Glomerular endothelial cell (primary cell): ENCODE data around the gene RAPGEF1. TPM values are rescaled to one million over a fixed set of nuclear protein-coding genes. Genes with fewer than 3 reads are reported as not detected.
"Not testable (repeated sequence)": the region's sequence is repeated elsewhere in the genome, so short reads cannot be mapped to it uniquely, and the experiment has no call there.

Source experiments
- DNase-seq: peaks from one replicate; pipeline ENCODE4 v3.0.0-alpha.2; 2011; ENCODE audit warnings: low read depth, low spot score; ENCODE audit errors: extremely low read depth
- total RNA-seq: library from RNA; depleted of rRNA; stranded (reverse); fragments of >200 nt; gene quantifications from 2 replicates; pipeline ENCODE4 v1.2.3, GENCODE V29; 2015

The RAPGEF1 gene
- total RNA-seq, 1 donor from 2014 or later, result 102 TPM

DNA sequence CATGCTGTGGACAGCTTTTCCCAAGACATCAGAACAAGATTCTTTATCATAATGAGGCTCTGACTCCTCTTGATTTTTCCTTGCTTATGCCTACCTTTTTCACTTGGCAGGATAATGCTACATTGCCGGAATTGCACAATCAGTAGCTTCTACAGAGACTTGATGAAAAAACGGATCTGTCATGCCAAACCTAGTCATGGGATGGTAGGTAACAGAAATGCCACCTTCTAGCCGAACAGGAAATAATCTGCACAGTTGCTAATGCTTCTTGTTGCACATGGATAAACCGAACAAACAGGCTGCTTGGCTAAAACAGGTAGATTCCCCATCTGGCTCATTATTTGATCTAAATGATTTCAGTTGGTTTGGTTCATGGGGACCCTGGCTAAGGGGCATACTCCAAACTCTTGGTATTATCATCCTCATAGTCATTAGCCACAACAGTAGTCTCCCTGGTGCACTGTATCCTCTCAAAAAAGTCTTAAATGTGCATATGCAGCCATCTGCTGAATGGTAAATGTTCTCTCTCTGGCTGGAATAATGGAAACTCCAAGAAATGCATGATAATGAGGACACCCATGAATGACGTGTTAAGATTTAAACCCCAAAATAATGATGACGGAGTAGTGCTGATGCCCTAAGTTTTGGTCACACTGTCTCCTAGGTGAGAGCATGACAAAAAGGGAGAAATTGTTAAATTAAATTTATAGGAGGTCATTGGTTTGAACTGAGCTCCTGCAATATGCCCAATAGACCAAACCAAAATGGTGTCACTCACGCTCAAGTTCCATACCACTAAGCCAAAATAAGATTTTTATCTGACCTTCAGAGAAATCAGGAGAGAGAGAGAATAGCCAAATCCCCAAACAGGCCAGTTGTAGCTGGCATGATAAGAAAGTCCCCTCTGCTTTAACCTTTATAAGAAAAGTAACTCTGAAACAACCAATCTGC lies 47.0 kb downstream of the RAPGEF1 start:
- no peak for DNase-seq

DNA sequence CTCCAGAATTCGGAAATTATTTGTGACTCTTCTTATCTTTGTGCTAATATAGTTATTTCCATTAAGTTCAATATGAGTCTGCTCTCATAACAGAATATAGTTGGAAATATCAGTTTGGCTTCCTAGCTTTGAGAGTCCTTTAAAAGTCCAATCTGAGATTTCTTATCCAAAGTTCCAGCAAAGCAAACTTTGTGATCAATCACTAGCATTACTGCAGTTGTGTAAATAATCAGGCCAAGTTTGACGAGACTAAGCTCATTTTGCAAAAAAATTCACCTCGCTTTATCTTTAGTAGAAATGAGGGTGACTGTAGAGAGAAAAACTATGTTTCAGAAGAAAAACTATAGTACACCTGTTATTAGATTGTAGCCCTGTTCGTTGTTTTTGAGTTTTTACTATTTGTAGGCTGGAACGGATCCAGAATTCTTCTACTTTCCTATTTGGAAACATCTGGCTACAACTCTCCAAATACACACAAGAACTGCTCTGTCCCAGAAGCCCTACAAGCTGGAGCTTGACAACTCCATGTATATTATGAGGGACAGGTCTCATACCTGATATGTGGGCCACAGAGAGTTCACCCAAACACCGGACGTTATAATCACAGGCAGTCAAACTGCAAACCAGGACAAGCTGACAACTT lies 47.8 kb downstream of the RAPGEF1 start:
- DNase-seq, result no peak

DNA sequence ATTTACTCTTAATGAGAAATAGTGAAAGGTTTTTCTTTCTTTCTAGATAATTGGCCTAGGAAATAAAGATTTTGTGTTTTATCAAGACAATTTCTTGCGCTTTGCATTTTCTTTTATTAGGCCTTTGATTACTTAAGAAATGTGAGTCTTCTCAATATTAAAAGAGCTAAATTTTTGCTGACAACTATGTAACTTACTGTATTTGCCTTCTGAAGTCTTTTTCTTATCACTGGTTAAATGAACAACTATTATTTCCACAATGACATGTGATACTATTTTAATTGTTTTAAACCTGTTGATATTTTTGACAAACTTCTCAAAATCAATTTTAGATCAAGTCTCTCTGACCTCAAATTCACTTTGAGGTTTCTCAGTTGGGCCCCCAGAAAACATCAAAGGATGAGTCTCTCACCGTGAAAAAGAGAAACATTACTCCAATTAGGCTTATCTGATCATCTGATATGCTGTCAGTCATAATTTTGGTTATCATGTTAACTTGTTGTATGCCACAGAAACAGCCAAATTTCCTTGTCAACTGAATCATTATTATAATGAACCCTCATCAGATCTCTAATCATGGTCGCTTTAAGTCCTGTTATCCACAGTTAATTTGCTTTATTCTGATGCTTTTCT lies 48.8 kb downstream of the RAPGEF1 start:
- no peak for DNase-seq

DNA sequence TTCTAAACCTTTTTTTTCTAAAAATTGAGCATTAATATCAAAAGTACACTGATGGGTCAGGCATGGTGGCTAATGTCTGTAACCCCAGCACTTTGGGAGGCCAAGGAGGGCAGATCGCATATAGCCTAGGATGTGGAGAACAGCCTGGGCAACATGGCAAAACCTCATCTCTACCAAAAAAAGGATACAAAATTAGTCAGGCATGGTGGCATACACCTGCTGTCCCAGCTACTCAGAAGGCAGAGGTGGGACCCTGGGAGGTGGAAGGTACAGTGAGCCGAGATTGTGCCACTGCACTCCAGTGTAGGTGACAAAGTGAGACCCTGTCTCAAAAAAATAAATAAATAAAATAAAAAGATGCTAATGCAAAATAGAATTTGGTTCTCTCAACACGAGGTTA lies 49.4 kb downstream of the RAPGEF1 start:
- DNase-seq, result no peak

- DNase-seq, result no peak
Observed at GRCh38 chr9:131688377-131688776, 51.5 kb downstream of the RAPGEF1 start.

- DNase-seq, result no peak
Observed at GRCh38 chr9:131685753-131686706, 53.8 kb downstream of the RAPGEF1 start.

GRCh38 chr9:131683094-131683493 lies 56.8 kb downstream of the RAPGEF1 start:
- DNase-seq, result not testable (repeated sequence)

DNA sequence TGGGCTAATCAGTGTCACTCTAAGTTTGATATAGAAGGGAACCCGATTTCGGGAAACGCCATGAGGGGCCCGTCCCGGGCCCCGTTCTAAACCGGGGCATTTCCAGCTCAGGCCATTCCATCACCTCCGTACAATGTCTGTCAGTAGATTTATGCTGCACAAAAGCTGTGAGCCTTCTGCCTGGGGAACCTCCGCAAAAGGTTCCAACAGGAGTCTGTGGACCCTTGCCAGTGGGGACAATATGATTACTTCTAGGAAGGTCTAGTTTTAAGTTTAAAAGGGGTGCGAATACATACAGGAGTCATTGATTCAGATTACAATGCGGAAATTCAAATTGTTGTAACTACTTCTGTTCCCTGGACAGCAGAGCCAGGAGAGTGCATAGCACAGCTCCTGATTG lies 57.6 kb downstream of the RAPGEF1 start:
- DNase-seq, result no peak

DNA sequence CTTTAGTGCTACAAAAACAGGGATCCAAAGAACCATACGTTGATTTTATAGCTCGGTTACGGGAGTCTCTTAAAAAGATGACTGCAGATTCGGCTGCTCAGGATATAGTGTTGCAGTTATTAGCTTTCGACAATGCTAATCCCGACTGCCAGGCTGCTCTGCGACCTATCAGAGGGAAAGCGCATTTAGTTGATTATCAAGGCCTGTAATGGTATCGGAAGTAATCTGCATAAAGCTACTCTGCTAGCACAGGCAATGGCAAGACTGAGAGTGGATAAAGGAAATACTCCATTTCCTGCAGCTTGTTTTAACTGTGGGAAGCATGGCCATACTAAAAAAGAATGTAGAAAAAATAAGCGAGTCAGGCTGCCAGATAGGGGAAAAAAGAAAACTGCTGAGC lies 58.0 kb downstream of the RAPGEF1 start:
- not testable (repeated sequence) for DNase-seq

DNA sequence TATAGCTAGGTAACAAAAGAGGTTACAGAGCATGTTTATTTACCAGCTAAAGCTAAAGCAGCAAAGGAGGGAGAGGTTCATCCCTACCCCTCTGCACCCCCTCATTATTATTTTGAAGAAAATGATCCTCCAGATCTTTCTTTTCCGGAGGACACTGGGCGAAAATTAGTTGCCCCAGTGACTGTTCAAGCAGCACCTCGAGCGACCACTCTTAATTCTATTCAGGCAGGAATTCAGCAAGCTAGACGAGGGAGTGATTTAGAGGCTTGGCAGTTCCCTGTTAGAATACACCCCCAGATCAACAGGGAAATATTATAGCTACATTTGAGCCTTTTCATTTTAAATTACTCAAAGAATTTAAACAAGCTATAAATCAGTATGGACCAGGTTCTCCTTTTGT lies 58.8 kb downstream of the RAPGEF1 start:
- not testable (repeated sequence) for DNase-seq

DNA sequence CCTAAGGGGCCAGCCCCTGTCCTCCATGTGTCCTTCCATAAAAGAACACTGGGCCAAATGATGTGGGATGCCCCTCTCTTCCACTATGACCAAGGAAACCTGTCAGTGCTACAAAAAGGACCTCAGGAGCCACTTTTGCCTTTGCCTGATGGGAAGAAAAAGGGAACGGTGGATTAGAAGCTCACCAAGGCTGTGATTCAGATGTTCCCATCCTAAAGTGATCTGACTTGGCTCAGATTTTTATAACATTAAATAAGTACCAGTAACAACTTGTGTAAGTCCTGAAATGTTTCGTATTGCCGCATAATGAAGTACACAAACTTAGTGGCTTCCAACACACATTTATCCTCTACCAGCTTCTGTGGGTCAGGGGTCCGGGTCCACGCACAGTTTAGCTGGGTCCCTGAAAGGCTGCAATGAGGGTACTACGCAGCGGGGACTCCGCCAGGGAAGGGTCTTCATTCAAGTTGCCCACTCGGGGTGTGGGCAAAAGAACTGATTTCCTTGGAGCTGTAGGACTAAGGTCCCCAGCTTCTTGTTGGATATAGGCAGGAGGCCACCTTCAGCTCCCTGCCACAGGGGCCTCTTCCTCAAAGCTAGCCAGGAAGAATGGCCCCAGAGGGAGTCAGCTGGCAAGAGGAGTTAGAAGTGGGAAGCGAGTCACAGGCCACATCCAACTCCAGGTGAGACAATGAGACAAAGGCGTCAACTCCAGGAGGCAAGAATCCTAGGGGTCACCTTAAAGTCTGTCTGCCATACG lies 60.4 kb downstream of the RAPGEF1 start:
- DNase-seq, result no peak

DNA sequence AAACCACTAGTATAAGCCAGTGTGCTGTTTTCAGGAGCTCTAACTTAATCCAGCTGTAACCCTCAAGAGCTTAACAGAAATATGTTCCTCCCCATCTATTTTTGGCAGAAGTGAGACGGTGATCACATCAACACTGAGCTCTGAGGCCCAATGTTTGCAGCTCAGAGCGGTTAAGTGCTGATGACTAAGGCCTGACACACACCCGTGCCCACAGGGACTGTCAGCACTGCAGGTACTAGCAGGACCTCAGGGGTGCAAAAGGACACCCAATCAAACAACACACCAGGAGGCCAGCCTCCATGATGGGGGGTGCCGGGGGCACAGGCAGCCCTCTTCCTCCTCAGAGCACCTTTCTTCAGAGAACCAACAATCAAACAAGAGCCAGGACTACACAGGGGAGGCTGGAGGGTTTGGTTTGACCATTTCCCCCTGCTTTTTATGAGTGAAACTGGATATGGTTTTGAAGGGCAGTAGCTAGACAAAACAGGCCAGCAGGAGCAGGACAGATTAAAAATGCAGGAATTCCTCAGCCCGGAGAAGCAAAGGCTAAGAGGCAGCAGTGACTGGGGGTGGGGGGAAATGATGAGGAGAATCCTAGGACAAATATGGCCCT lies 61.3 kb downstream of the RAPGEF1 start:
- no peak for DNase-seq

GRCh38 chr9:131677444-131678180 lies 62.3 kb downstream of the RAPGEF1 start:
- peak; percentile 88 for DNase-seq

GRCh38 chr9:131677049-131677443 lies 62.8 kb downstream of the RAPGEF1 start:
- DNase-seq, result no peak

DNA sequence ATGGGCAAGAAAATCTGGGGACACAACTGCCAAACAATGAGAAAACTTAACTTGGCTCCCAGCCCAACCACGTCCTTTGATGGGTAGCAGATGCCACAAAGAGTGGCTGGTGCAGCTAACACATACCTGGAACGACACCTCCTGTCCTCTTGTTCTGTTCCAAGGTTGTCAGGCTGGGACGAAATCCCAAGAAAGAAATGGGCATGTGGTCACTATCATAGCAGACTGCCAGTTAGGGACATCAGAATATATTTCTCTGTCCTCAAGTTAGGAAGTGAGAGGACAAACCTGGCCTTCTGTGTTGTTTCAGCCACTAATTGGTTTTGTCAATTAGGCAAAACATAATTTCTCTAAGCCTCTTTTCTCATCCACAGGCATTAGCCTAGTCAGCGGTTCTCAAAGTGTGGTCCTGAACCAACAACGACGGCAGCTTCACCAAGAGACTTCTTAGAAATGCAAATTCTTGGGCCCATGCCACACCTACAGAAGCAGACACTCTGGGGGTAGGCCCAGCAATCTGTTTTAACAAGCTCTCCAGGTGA lies 63.4 kb downstream of the RAPGEF1 start:
- no peak for DNase-seq

- no peak for DNase-seq
Observed at GRCh38 chr9:131675437-131676022, 64.3 kb downstream of the RAPGEF1 start.

GRCh38 chr9:131674425-131675421 lies 65.2 kb downstream of the RAPGEF1 start:
- DNase-seq, result no peak
